Body of pancreas (tissue), 4 donors: Measurements from ENCODE around the gene NELFCD. TPM values are rescaled to one million over a fixed set of nuclear protein-coding genes. Genes with fewer than 3 reads are reported as not detected.

Experiments
- ATAC-seq: fragments of 150-250 bp; one replicate; pipeline ENCODE4 v1.9.1; 2016
- DNase-seq, 4 donors: peaks; one replicate each; pipeline ENCODE4 v3.0.0-alpha.2; 2019
- H3K27ac ChIP-seq, 4 donors: fragments of 200-600 bp; sonication (generic); 1 replicate in 3 of 4; 2 replicates in 1 of 4; pipeline versions ENCODE4 v1.5.1 to v1.6.1; 2016 to 2019; ENCODE audit warnings: mild to moderate bottlenecking in 1 of 4, mixed read lengths in 1 of 4, moderate library complexity in 1 of 4
- H3K27me3 ChIP-seq, 2 donors: fragments of 200-600 bp; sonication (generic); one replicate each; pipeline ENCODE4 v1.6.0; 2016; ENCODE audit warnings: mild to moderate bottlenecking in 1 of 2
- H3K36me3 ChIP-seq, 2 donors: fragments of 200-600 bp; sonication (generic); replicated peaks in 1 of 2; 2 replicates each; pipeline ENCODE4 v1.5.1; 2016; ENCODE audit warnings: low read depth in 2 of 2; ENCODE audit not compliant: insufficient read depth in 1 of 2
- H3K4me1 ChIP-seq: fragments of 200-600 bp; sonication (generic); one replicate; pipeline ENCODE4 v1.6.0; 2016
- H3K4me3 ChIP-seq, 2 donors: fragments of 200-600 bp; sonication (generic); 1 replicate in 1 of 2; 2 replicates in 1 of 2; pipeline ENCODE4 v1.5.1; 2016 to 2019
- H3K9me3 ChIP-seq, 3 donors: fragments of 200-600 bp; sonication (generic); 1 replicate in 2 of 3; 2 replicates in 1 of 3; pipeline ENCODE4 v1.5.1; 2016
- CTCF ChIP-seq, 7 experiments: fragments of 450-650 bp in 4 of 7; fragments of 200-600 bp in 3 of 7; sonication (generic) in 3 of 7; IDR thresholded peaks; one replicate each; pipeline ENCODE4 v1.5.1; 2016 to 2019; ENCODE audit warnings: antibody characterized with exemption in 7 of 7
- POLR2A ChIP-seq, 3 donors: fragments of 450-650 bp; IDR thresholded peaks; one replicate each; pipeline ENCODE4 v1.6.1; 2016; ENCODE audit warnings: antibody characterized with exemption in 3 of 3, mild to moderate bottlenecking in 2 of 3
- WGBS, 2 donors: methylation state at CpG; one replicate each; pipeline ENCODE4 v1.1.5; 2017; 5-methylcytosine and 5-hydroxymethylcytosine counted together
- intact Hi-C: fragments of 100-400 bp; cut with DNase I; formaldehyde crosslinking; loops from one replicate; pipeline ENCODE4 v1.15.1; 2023
- total RNA-seq, 2 donors: library from RNA; depleted of rRNA; stranded (reverse); fragments of >200 nt; gene quantifications; one replicate each; pipeline ENCODE4 v1.1.0, GENCODE V29; 2016

NELFCD gene
- total RNA-seq, 2 donors from 2014 or later = 35.9 to 45.9 TPM

- Histone ChIP-seq H3K27me3 (no peaks in the 10 kb centered on the region), H3K27ac (no peak overlapping the region), H3K4me1 (peaks cover 24% of the 10 kb centered on the region), H3K36me3 (peaks cover 6 to 23% of the 10 kb centered on the region in 2 donors), H3K9me3 (no peaks in the 10 kb centered on the region), H3K4me3 (no peak overlapping the region)
- 75 to 82% methylated on average over 5 of the region's 5 CpGs for WGBS, 2 donors
- ATAC-seq = no peak
- no peak for DNase-seq
- intact Hi-C loops = loop anchor here (10.0 kb wide), 1 partner anchor 101 kb away; no protein-coding TSS in a partner anchor
- TF ChIP-seq CTCF (IDR thresholded peaks at IDR 0.05) (no peak), POLR2A (IDR thresholded peaks at IDR 0.05) (no peak)
Measured at GRCh38 chr20:58985656-58986055, 4.6 kb downstream of the NELFCD start.

GRCh38 chr20:58986286-58986967, 5.4 kb downstream of the NELFCD start:
- intact Hi-C loops = loop anchor here (10.0 kb wide), 1 partner anchor 102 kb away; no protein-coding TSS in a partner anchor

GRCh38 chr20:58986968-58987517, 6.0 kb downstream of the NELFCD start:
- 78 to 79% methylated on average over 8 of the region's 8 CpGs for WGBS, 2 donors
- H3K27ac ChIP-seq = no peak overlapping the region
- H3K9me3 ChIP-seq = no peaks in the 10 kb centered on the region
- no peaks in the 10 kb centered on the region for H3K27me3 ChIP-seq
- H3K4me3 ChIP-seq = no peak overlapping the region
- H3K4me1 ChIP-seq = peaks cover 22% of the 10 kb centered on the region
- no peak for ATAC-seq
- intact Hi-C loops = loop anchor here (10.0 kb wide), 1 partner anchor 102 kb away; no protein-coding TSS in a partner anchor
- H3K36me3 ChIP-seq = peaks cover 6 to 35% of the 10 kb centered on the region in 2 donors
- no peak for DNase-seq
- TF ChIP-seq CTCF (IDR thresholded peaks at IDR 0.05) (no peak), POLR2A (IDR thresholded peaks at IDR 0.05) (no peak)

More at GRCh38 chr20:58986286-58986967, 5.4 kb downstream of the NELFCD start:
- DNase-seq (no peak), ATAC-seq (no peak)
- H3K27me3 ChIP-seq = no peaks in the 10 kb centered on the region
- H3K27ac ChIP-seq = no peak overlapping the region
- H3K9me3 ChIP-seq = no peaks in the 10 kb centered on the region
- 77 to 80% methylated on average over 9 of the region's 9 CpGs for WGBS, 2 donors
- peaks cover 24% of the 10 kb centered on the region for H3K4me1 ChIP-seq
- peaks cover 6 to 31% of the 10 kb centered on the region in 2 donors for H3K36me3 ChIP-seq
- no peak for TF ChIP-seq POLR2A (IDR thresholded peaks at IDR 0.05)
- TF ChIP-seq CTCF (IDR thresholded peaks at IDR 0.05) = no peak
- no peak overlapping the region for H3K4me3 ChIP-seq

- DNase-seq = no peak
- Histone ChIP-seq H3K27ac (no peak overlapping the region), H3K27me3 (no peaks in the 10 kb centered on the region), H3K9me3 (no peaks in the 10 kb centered on the region), H3K4me1 (peaks cover 14% of the 10 kb centered on the region), H3K4me3 (no peak overlapping the region), H3K36me3 (peaks cover 13 to 36% of the 10 kb centered on the region in 2 donors)
- WGBS, 2 donors = 74 to 86% methylated on average over 7 to 9 of the region's 9 CpGs
- intact Hi-C loops = loop anchor here (10.0 kb wide), 1 partner anchor 103 kb away; no protein-coding TSS in a partner anchor
- TF ChIP-seq POLR2A (IDR thresholded peaks at IDR 0.05) (no peak), CTCF (IDR thresholded peaks at IDR 0.05) (no peak)
- ATAC-seq = no peak
Measured at GRCh38 chr20:58987790-58988564, 6.9 kb downstream of the NELFCD start.
